ENCODE measurements around the gene CBX1. TPM values are rescaled to one million over a fixed set of nuclear protein-coding genes. Genes with fewer than 3 reads are reported as not detected.
"Not testable (repeated sequence)": the region's sequence is repeated elsewhere in the genome, so short reads cannot be mapped to it uniquely, and the experiment has no call there.

Gene CBX1
- total RNA-seq, 1 experiment from 2014 or later: 122 TPM

DNA sequence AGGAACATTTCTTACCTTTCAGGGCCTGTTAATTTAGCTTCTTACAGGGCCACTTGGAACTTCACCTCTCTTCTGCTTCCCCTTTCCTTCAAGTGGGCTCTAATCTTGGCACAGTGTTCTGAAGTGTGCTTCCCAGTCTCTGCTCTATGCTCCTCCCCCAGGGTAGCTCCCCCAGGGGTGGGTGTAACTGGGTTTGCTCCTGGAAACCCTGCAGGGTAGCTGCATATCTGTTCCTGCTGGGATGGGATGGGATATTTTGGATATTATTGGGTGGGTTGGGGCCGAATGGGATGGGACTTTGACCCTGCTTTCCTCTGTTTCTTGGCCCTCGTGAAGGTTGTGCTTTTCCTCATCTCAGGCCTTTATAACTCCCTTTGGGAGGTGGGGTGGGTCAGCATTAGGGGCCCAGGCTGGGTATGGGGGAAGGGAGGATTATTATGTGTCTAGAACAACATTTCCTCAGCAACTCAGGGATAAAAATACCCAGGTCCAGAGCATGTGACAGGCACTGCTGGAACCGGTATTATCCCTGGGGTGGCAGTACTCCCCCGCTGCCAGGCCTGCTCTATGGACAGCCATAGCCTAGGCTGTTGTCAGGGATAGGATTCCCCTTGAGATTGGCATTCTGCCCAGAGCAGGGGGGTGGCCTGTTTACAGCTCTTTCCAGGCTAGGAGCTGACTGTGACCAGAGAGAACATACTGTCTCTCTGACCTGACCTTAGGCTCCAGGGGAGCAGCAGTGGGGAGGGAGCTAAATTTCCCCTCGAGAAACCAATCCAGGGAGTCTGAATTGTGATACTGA, 48.1 kb downstream of the CBX1 start:
- DNase-seq (ENCODE audit: low read depth): no peak

DNA sequence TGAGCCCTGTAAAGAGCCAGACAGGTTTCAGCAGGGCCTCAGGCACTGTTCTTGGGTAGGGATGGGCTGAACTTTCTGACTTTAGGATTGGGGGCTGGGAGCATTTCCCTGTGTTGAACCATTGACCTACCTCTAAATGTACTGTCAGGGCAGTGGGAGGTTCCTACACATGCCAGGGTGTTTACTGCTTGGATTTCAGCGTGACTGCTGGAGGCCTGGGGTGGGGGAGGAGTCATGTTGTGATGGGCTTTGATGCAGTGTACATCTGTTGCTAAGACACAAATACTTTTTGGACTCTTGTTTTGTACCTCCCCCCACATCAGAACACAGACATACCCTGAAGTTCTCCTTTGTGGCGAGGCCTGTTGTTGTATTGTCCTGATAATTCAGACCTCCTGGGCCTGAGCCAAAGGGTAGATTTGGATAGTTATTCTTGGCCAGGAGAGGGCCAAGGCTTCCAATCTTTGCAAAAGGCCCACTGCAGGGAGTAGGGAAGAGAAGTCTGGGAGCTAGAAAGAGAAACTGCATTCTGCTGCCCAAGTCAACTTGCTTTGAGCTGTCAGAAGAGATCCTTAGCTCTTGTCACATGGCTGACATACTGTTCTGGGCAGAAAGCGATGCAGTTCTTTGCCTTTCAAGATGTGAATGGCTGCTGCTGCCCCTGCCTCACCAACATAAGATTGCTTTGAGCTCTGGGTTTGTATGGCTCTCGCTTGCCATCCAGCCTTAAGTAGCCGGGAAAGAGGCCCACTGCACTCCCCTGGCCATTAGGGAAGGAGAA, 49.4 kb downstream of the CBX1 start:
- peak; percentile 66 for DNase-seq (ENCODE audit: low read depth)

DNA sequence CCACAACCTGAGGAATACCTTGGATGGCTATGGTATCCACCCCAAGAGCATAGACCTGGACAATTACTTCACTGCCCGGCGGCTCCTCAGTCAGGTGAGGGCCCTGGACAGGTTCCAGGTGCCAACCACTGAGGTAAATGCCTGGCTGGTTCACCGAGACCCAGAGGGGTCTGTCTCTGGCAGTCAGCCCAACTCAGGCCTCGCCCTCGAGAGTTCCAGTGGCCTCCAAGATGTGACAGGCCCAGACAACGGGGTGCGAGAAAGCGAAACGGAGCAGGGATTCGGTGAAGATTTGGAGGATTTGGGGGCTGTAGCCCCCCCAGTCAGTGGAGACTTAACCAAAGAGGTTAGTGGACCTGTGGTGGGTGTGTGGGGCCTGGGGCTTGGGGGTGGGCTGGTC, 50.0 kb downstream of the CBX1 start:
- DNase-seq (ENCODE audit: low read depth): no peak

DNA sequence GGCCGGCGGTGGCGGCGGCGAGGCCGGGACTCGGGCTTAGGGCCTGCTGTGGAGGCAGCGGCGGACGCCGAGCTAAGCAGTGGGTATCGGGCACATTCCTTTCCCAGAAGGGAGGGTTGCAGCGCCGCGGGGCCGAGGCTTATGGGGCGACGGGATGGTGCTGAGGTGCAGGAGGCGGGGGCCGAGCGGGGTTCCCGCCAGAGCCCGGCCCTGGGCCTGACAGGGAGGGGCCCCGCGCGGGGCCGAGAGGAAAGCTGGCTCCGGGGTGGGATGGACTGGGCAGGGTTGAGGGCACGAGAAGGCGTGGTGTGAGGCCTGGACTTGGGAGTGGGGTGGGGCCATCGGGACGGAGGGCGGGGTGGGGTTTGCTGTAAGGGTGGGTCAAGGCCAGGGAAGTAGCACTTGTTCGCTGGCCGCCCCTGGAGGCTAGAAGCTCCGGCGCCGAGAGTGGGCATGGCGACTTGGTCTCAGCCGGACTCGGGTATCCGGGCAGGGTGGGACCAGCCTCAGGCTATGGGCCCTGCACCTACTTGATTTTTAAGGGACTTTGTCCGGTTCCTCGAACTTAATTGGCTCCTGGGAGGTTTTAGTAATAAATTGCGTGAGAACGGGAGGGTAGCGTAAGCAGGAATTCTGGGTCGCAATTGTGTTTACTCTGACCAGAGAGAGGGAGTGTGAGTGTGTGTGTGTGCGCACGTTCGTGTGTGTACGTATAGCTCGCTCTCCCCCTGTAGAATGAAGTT, 52.7 kb downstream of the CBX1 start:
- peak; percentile 89 for DNase-seq (ENCODE audit: low read depth)

DNA sequence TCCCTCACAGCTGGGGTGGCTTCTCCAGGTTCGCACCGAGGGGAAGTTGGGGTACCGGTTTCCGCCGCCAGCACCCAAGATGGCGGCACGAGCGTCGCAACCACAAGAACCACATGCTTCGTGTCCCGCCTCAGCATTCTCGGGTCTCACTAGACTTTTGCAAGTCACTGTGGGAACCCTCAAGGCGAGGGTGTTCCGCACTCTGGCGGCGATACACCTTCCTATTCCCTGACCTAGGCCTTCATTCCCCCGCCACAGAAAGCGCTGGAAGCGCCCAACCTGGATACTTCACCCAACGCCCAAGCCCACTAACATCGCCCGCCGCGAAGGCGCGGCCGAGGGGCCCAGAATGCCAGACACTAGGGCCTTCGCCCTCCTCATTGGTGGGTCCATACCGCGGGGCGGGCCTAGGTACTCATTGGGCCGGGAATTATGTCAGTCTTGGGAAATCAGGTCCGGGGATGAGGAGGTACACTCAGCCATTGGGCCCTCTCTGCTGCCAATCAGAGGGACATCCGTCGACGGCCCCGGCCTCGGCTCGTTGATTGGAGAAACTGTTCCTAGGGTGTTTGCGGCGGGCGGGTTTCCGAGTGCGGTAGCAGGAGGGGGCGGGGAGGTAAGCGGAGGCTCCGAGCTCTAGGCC, 53.4 kb downstream of the CBX1 start, which contains the start of gene NFE2L1:
TSS of gene NFE2L1 (plus strand) at position 619 of the 643 bp plus-strand sequence. CDS start 2,760 bp downstream, outside the sequence.
- DNase-seq (ENCODE audit: low read depth): peak; percentile 100

DNA sequence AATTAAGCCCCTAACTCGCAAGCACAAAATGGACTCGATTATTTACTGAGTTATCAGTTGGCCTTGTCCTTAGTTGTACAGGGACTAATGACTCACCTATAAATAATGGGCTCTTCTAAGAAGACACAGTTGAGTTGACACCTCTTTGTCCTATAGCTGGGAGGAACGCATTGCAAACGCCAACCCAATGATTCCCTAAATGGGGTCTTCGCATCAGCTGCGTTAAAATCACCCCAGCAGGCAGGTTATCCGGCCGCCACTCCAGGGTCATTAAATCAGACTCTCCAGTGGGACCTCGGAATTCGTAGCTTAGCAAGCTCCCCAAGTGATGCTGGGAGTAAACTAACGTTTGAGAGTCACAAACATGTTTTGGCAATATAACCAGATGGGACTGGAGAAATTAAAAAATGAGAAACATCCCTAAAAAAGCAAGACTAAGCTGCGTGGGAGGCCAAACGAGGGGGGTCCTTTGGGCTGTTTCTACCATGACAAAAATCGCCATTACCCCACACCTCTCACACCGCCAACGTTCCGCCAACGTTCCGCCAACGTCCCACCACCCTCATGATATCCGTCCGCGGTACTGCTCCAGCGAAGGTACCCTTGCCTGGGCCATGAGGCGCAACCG, 54.1 kb downstream of the CBX1 start:
- no peak for DNase-seq (ENCODE audit: low read depth)

DNA sequence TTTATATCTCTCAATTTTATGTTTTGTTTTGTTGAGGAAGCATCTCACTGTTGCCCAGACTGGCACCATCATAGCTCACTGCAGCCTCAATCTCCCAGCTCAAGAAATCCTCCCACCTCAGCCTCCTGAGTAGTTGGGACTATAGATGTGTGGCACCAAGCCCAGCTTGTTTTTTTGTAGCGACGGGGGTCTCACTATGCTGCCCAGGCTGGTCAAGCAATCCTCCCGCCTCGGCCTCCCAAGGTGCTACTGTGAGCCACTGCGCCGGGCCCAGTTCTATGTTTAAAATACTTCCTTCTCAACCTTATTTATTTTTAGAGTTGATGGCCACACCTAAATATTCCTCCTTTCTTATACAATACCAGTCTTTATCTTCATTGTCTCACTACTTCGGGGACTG, 55.0 kb downstream of the CBX1 start:
- DNase-seq (ENCODE audit: low read depth): no peak

DNA sequence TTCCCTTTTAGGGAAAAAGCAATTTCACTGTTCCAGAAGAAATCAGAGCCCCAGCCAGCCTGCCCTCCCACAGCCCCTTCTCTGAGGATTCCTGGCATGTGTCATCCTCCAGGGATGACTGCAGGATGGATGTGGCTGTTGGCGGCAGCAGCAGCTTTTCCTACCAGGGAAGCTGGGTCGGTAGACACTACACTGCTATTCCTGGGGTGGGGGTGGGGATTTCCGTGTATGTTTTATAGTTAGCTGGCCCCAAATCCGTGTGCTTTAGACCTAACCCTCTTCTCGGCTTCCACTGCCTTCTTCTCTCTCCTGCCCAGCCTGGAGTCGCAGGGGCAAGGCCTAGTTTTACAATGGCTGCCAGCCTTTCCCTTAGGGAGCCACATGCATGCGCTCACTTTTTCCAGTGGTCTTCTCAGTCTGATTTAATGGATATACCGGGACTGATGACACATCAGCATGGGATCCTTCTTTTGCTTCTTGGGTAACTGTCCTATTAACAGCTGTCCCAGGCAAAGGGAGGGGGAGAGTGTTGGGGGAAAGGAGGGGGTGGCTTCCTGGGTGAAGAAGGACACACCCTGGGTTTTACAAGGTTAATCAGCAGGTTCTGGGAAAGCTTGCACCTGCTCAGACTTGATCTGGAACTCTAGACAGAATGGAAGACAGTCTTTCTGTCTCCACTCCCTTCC, 55.8 kb downstream of the CBX1 start:
- DNase-seq (ENCODE audit: low read depth): peak; percentile 29

DNA sequence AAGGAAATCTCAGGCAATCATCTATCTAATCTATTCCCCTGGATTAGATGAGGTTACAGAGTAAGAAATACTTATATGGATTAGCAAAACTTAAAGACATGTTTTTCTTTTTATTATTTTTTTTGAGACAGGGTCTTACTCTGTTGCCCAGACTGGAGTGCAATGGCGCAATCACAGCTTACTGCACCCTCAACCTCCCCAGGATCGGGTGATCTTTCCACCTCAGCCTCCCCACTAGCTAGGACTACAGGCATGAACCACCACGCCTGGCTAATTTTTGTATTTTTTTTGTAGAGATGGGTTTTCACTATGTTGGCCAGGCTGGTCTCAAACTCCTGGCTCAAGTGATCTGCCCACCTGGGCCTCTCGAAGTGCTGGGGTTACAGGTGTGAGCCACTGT, 56.4 kb downstream of the CBX1 start:
- DNase-seq (ENCODE audit: low read depth): no peak

DNA sequence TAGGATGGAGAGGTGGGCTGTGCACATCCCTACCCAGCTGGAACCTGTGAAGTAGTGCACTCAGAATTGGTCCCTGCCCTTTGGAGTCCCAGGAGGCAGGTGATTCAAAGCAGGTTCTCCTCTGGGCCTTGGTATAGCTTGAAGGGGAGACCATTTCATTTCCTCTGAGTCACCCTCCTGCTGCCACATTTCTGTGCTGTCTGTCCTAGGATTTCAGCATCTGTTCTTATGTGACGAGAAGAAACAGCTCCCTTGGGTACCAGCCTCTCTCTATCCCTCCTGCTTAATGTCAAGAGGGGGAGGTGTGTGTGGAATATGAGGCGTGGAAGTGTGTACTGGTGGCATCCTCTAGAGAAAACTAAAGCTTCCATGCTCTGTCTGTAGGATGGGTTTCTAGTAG, 58.1 kb downstream of the CBX1 start:
- DNase-seq (ENCODE audit: low read depth): no peak

DNA sequence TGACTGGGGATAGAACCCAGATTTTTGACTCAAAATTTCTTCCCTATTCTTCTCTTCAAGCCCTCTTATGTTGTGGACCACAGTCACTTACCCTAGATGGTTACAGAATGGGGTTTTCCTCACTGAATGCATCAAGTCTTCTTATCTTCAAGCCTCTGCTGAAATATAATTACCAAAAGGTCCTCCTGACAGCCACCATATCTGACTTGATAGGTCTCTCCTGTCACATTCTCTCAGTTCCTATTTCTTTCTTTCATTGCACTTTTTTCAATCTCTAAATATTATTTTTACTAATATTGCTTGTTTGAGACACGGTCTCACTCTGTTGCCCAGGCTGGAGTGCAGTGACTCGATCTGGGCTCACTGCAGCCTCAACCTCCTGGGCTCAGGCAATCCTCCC, 62.6 kb downstream of the CBX1 start:
- DNase-seq (ENCODE audit: low read depth): no peak

DNA sequence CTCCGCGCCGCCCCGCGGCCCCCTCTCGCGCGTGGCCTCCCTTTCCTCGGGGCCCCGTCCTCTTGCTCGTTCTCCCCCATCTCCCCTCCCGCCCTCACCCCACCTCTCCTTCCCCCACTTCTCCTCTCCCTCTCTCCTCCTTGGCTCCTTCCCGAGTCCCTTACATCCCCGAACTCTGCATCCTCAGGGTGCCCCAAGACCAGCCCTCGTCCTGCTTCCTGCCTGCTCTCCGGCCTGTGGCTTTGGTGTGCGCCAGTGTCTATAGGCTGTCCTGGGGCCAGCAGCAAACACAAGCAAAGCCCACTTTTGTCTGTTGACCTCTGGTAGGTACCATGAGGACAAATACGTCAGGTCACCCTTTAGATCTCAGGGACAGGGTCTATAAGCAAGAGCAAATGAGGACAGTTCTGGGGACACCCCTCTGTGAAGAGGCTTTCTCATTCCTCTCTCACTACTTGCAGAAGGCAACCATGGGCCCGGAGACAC, 63.4 kb downstream of the CBX1 start:
- no peak for DNase-seq (ENCODE audit: low read depth)

DNA sequence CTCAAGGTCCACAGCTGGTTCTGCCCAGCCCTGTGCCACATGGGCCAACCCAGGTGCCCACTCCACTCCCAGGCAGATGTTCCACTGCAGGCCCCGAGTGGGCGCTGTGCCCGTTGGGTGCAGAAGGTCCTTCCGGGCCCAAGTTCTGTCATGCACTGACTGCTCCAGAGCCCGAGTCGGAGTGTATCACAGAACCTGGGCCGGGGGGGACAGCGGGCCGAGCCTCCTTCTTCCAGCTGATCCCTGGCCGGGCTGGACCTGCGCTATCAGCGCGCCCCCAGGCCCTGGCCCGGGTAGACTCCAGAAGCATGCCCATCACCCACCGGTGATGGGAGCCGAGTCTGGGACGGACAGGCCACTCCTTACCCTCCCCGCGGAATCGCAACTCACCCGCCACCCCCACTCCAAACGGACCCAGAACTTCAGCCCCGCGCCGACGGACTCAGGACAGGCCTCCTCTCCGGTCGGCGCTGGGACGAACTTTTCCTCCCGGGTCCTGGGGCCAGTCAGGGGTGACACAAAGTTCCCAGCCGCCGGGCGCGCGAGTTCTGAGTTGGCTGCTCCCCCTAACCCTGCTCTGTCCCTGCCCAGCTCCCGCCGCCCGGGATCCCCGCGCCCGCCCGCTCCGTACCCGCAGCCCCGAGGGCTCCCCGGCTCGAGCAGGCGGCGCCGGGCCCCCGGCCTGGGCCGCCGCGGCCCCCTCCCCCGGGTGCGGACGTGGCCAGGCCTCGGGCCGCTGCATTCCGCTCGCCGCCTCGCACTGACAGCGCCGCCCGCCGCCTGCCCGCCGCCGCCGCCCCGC, 64.0 kb downstream of the CBX1 start, which contains the start of gene COPZ2:
TSS of gene COPZ2 (minus strand) at position 762 of the 802 bp plus-strand sequence. CDS start at position 742, 20 bp downstream.
- peak; percentile 53 for DNase-seq (ENCODE audit: low read depth)

DNA sequence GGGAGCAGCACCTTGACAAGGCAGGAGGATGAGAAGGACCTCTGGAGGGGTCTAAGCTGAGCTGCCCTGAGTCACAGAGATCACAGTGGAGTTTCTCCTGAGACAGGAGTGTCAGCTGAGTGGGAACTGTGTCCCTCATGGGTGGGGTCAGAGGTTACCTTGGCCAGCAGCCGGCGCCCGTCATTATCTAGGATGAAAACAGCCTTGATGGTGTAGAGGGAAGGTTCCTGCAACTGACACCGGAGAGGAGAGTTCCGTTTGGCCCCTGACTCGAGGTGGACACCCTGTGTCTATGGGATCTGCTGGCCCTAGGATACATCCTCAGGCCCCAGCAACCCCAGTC, 64.6 kb downstream of the CBX1 start:
- no peak for DNase-seq (ENCODE audit: low read depth)

DNA sequence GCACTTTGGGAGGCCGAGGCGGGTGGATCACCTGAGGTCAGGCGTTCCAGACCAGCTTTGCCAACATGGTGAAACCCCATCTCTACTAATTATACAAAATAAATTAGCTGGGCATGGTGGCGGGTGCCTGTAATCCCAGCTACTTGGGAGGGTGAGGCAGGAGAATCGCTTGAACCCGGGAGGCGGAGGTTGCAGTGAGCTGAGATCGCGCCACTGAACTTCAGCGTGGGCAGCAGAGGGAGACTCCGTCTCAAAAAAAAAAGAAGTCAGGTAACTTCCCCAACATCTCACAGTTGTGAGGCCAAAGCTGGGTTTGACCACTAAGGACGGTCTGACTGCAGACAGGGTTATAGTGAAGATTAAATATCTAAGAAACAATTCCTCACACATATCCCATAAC, 66.5 kb downstream of the CBX1 start:
- DNase-seq (ENCODE audit: low read depth): not testable (repeated sequence)

DNA sequence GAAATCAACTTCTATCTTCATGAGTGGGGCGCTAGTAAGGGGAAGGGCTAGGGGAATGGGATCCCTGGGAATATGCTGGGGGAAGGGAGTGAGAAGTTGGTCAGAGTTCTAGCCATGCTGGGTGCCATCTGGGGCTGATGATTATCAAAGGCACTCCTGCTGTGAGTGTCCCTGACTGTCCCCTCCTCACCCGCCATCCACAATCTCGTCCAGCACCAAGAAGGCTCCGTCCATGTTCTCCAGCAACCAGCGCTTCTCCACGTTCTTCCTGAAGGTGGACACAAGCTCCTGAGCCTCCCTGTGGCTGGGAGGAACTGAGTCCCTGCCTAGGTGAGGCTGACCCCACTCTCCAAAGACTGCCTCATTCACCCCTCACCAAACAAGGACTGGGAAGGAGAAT, 69.3 kb downstream of the CBX1 start:
- DNase-seq (ENCODE audit: low read depth): no peak

DNA sequence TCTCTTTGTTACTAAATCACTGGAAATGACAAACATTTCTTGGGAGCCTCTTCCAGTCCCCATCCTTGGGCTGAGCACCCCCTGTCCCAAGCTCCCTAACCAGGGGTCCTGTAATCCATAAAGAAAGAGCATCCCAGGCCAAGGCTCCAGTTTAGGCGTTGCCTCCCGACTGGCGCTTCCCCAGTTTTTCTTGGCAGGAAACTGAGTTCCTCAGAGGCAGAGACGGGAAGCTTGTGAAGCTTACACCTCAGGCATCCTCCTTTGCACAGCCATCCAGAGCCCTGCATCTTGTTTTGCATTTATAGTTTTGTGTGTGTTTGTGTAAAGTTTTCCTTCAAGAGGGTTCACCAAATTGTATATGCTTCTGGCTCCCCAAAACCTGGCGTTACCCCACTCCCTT, 70.7 kb downstream of the CBX1 start:
- DNase-seq (ENCODE audit: low read depth): no peak

DNA sequence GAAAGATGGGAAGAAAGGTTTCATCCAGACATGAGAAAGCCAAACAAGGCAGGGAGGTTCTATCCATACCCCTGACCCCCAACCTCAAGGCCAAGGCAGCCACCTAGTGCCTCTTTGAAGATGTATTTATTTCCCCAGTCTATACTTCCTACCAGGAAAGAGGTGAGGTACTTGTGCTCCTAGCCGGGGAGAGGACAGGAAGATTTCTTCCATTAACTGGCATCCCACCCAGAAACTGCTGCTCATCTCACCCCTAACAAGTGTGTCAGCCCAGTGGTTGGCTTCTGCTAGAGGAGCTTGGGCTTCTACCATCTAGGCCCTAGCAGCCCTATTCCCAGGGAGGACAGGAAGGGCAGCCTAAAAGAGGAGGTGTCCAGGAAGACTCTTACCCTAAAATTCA, 72.5 kb downstream of the CBX1 start:
- no peak for DNase-seq (ENCODE audit: low read depth)

DNA sequence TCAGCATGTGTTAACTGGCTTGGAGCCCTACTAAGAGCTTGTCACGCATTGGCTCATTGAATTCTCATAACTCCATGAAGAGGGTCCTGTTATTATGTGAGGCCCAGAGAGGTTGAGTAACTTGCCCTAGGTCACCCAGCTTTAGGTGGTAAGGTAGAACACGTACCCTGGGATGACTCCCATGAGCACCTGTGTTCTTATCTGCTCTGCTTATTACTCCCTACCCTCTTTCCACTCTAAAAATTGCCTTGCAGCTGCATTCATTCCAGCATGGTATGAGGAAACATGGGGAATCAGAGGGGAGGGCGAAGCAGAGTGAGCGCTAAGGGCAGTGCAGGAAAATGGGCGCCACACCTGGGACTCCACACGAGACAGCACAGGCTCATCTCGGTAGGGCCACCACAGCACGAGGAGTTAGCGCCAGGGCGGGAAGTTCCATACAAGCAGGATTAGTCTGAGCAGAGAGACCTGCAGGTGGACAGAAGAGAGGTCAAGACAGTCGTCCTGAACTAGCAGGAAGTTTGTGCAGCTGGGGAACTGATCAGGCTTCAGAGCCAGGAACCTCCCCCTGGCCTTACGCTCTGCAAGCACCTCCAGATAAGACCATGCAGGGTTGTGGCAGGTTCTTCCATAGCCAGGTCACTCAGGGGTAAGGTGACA, 73.8 kb downstream of the CBX1 start:
- no peak for DNase-seq (ENCODE audit: low read depth)

Measured in M059J (cell line).